ENCODE results near the gene TPPP2.

Gene TPPP2

GRCh38 chr14:21074398-21075272 lies 44.6 kb downstream of the TPPP2 start:
- in situ Hi-C loops (cut with MboI; ENCODE audit: low sequenced_read_pairs), result no loop called here

GRCh38 chr14:21075719-21076437 lies 45.9 kb downstream of the TPPP2 start:
- in situ Hi-C loops (cut with MboI; ENCODE audit: low sequenced_read_pairs), result no loop called here

- in situ Hi-C loops (cut with MboI; ENCODE audit: low sequenced_read_pairs), result no loop called here
These were observed 47.7 kb downstream of the TPPP2 start for GRCh38 chr14:21077672-21078071.

GRCh38 chr14:21078287-21078686 lies 48.3 kb downstream of the TPPP2 start:
- in situ Hi-C loops (cut with MboI; ENCODE audit: low sequenced_read_pairs), result no loop called here

- in situ Hi-C loops (cut with MboI; ENCODE audit: low sequenced_read_pairs), result no loop called here
These were observed 48.7 kb downstream of the TPPP2 start for GRCh38 chr14:21078726-21079125.

- in situ Hi-C loops (cut with MboI; ENCODE audit: low sequenced_read_pairs), result no loop called here
These were observed 51.6 kb downstream of the TPPP2 start for GRCh38 chr14:21081521-21082142.

Measured in HL-60/S4 treated with phorbol 12-myristate 13-acetate at 8.2 ng/mL for 4 days and 3 days (cell line).